Fibroblast of pulmonary artery (primary cell): ENCODE data around the gene ANGPTL8.

ENCODE experiments used
- DNase-seq: peaks from one replicate; pipeline ENCODE4 v3.0.0-alpha.2; 2010; ENCODE audit warnings: low read depth
- H3K4me3 ChIP-seq: replicated peaks from 2 replicates; pipeline ENCODE4 v1.5.1; 2011; ENCODE audit warnings: low read depth, mild to moderate bottlenecking, control low read depth, low read length, moderate library complexity
- CTCF ChIP-seq: IDR thresholded peaks from 2 replicates; pipeline ENCODE4 v1.5.1; 2011; ENCODE audit warnings: mild to moderate bottlenecking, control low read depth, low read length, inconsistent platforms; ENCODE audit errors: missing control alignments

Gene ANGPTL8

GRCh38 chr19:11239377-11240000 is at the start of gene ANGPTL8:
ANGPTL8 (plus strand) TSS chr19:11239619; CDS start chr19:11239638, 19 bp downstream.
- no peak for TF ChIP-seq CTCF
- H3K4me3 ChIP-seq, result no peak within 1 kb of the TSS
- DNase-seq, result no peak

GRCh38 chr19:11190501-11190900 is 48.9 kb upstream of the ANGPTL8 start:
- no peak for TF ChIP-seq CTCF
- no peak overlapping the region for H3K4me3 ChIP-seq
- DNase-seq, result no peak

- TF ChIP-seq CTCF, result no peak
- DNase-seq, result peak; percentile 57
- no peak overlapping the region for H3K4me3 ChIP-seq
Measured at GRCh38 chr19:11191273-11191755, 48.1 kb upstream of the ANGPTL8 start.

GRCh38 chr19:11191934-11192333 is 47.5 kb upstream of the ANGPTL8 start:
- no peak overlapping the region for H3K4me3 ChIP-seq
- DNase-seq, result no peak
- TF ChIP-seq CTCF, result no peak

- no peak overlapping the region for H3K4me3 ChIP-seq
- TF ChIP-seq CTCF, result no peak
- DNase-seq, result no peak
Measured at GRCh38 chr19:11192957-11193939, 46.2 kb upstream of the ANGPTL8 start.

- peak overlapping the region; percentile 57 for H3K4me3 ChIP-seq
- TF ChIP-seq CTCF, result no peak
- no peak for DNase-seq
Measured at GRCh38 chr19:11194173-11194572, 45.2 kb upstream of the ANGPTL8 start.
